Mesenchymal stem cell (in vitro differentiated cells and primary cell): ENCODE results near the gene ATP9A.
A peak's percentile ranks its signal among the peaks of the same experiment; 100 is the strongest.

Experiments used
- DNase-seq: peaks from one replicate; pipeline ENCODE4 v3.0.0-alpha.2; 2013
- H2AFZ ChIP-seq: one replicate; pipeline ENCODE4 v1.6.1; 2013; ENCODE audit warnings: low read depth, mild to moderate bottlenecking, control low read depth, inconsistent platforms, low read length, moderate library complexity
- H2AK5ac ChIP-seq: 2 replicates; pipeline ENCODE4 v1.6.1; 2013; ENCODE audit warnings: low read length, moderate library complexity, mild to moderate bottlenecking, inconsistent platforms; ENCODE audit not compliant: severe bottlenecking
- H2BK120ac ChIP-seq: one replicate; pipeline ENCODE4 v1.6.1; 2013; ENCODE audit warnings: low read depth, mild to moderate bottlenecking, inconsistent platforms, low read length, moderate library complexity
- H2BK12ac ChIP-seq, 2 experiments: one replicate each; pipeline ENCODE4 v1.6.1; 2013; ENCODE audit warnings: inconsistent platforms in 2 of 2, low read length in 2 of 2, mild to moderate bottlenecking in 2 of 2, moderate library complexity in 2 of 2, control low read depth in 1 of 2
- H2BK15ac ChIP-seq: one replicate; pipeline ENCODE4 v1.6.1; 2013; ENCODE audit warnings: mild to moderate bottlenecking, low read depth, inconsistent platforms; ENCODE audit not compliant: poor library complexity, severe bottlenecking
- H2BK5ac ChIP-seq: 2 replicates; pipeline ENCODE4 v1.6.1; 2013; ENCODE audit warnings: low read depth, mild to moderate bottlenecking, low read length, control low read depth, inconsistent platforms; ENCODE audit not compliant: poor library complexity, severe bottlenecking
- H3K14ac ChIP-seq, 2 experiments: one replicate each; pipeline ENCODE4 v1.6.1; 2013; ENCODE audit warnings: inconsistent platforms in 2 of 2, low read length in 2 of 2, control low read depth in 1 of 2, mild to moderate bottlenecking in 1 of 2, moderate library complexity in 1 of 2
- H3K18ac ChIP-seq, 2 experiments: one replicate each; pipeline ENCODE4 v1.6.1; 2013; ENCODE audit warnings: inconsistent platforms in 2 of 2, low read length in 2 of 2, control low read depth in 1 of 2, low read depth in 1 of 2, mild to moderate bottlenecking in 1 of 2
- H3K23ac ChIP-seq, 2 experiments: one replicate each; pipeline ENCODE4 v1.6.1; 2013; ENCODE audit warnings: inconsistent platforms in 2 of 2, low read length in 2 of 2, mild to moderate bottlenecking in 2 of 2, moderate library complexity in 2 of 2, control low read depth in 1 of 2
- H3K27ac ChIP-seq: 2 replicates; pipeline ENCODE4 v1.5.1; 2013; ENCODE audit warnings: mild to moderate bottlenecking, moderate library complexity, low read length, control low read depth, inconsistent platforms; ENCODE audit not compliant: poor library complexity, severe bottlenecking
- H3K27me3 ChIP-seq, 2 experiments: 2 replicates each; pipeline versions ENCODE4 v1.6.1 to v1.7.0; 2013; ENCODE audit warnings: low read length in 2 of 2, mild to moderate bottlenecking in 2 of 2, moderate library complexity in 2 of 2, control low read depth in 1 of 2, inconsistent platforms in 1 of 2; ENCODE audit not compliant: control insufficient read depth in 1 of 2, insufficient read depth in 1 of 2
- H3K36me3 ChIP-seq, 2 experiments: 2 replicates each; pipeline versions ENCODE4 v1.6.1 to v1.7.0; 2013; ENCODE audit warnings: low read length in 2 of 2, control low read depth in 1 of 2, inconsistent platforms in 1 of 2, low read depth in 1 of 2, mild to moderate bottlenecking in 1 of 2; ENCODE audit not compliant: insufficient read depth in 2 of 2, control insufficient read depth in 1 of 2
- H3K4ac ChIP-seq, 2 experiments: one replicate each; pipeline ENCODE4 v1.6.1; 2013; ENCODE audit warnings: inconsistent platforms in 2 of 2, low read length in 2 of 2, mild to moderate bottlenecking in 2 of 2, moderate library complexity in 2 of 2, control low read depth in 1 of 2, low read depth in 1 of 2
- H3K4me1 ChIP-seq: 2 replicates; pipeline ENCODE4 v1.6.1; 2013; ENCODE audit warnings: low read depth, low read length, control low read depth; ENCODE audit not compliant: control insufficient read depth, insufficient read depth
- H3K4me2 ChIP-seq: 2 replicates; pipeline ENCODE4 v1.6.1; 2013; ENCODE audit warnings: low read length, mild to moderate bottlenecking, inconsistent platforms; ENCODE audit not compliant: poor library complexity, severe bottlenecking
- H3K4me3 ChIP-seq, 2 experiments: 2 replicates each; pipeline versions ENCODE4 v1.5.1 to v1.7.0; 2013; ENCODE audit warnings: low read length in 2 of 2, mild to moderate bottlenecking in 2 of 2, control low read depth in 1 of 2, low read depth in 1 of 2; ENCODE audit not compliant: insufficient read depth in 1 of 2
- H3K79me1 ChIP-seq: replicated peaks from 2 replicates; pipeline ENCODE4 v1.6.1; 2013; ENCODE audit warnings: mild to moderate bottlenecking, control low read depth, low read length, inconsistent platforms; ENCODE audit not compliant: poor library complexity, severe bottlenecking
- H3K9ac ChIP-seq: 2 replicates; pipeline ENCODE4 v1.7.0; 2013; ENCODE audit warnings: mild to moderate bottlenecking, low read length, moderate library complexity
- H3K9me3 ChIP-seq: 2 replicates; pipeline ENCODE4 v1.7.0; 2013; ENCODE audit warnings: mild to moderate bottlenecking, low read length; ENCODE audit not compliant: control insufficient read depth
- H4K8ac ChIP-seq: one replicate; pipeline ENCODE4 v1.6.1; 2013; ENCODE audit warnings: inconsistent platforms, mild to moderate bottlenecking, low read length, moderate library complexity
- H4K91ac ChIP-seq: one replicate; pipeline ENCODE4 v1.6.1; 2013; ENCODE audit warnings: mild to moderate bottlenecking, low read length, inconsistent platforms
- WGBS: methylation state at CpG from one replicate; pipeline ENCODE4 v1.1.7; 2013; ENCODE audit warnings: mixed read lengths; 5-methylcytosine and 5-hydroxymethylcytosine counted together

Gene ATP9A

DNA sequence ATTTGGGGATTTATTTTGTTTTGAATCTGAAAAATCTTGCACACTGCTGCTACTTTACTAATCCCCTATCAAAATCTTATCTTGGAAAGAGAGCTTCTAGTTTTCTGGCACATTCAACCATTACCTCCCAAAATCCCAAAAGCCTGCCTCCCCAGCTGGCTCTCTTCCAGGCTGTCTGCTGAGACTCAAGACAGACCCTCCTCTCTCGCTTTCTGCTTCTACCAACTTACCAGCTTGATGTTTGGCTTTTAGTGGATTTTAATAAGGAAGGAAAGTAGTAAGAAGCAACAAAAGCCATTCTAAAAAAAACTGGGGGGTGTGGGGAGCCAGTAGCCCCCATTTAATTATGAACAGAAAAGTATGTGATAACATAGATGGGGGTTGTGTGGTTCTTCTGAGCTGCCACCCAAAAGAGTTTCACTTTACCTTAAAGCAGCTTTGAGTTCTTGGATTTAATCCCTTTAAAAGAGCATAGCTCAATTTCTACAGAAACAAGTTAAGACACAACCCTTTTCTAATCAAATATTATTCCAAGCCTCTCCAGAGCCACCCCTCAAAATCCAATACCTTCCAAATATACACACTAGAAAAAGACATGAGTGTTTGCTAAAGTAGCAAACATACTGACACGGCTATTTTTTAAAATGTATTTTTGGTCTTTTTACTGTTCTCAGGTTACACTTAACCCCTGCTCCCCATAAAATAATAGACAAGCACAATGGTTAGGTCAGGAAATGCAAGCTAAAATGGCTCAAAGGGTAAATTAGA, 71.7 kb downstream of the ATP9A start:
- H3K79me1 ChIP-seq: peaks cover 5% of the 10 kb centered on the region
- peak overlapping the region; percentile 90 for H3K4me2 ChIP-seq
- H3K27ac ChIP-seq: peak overlapping the region; percentile 23
- no peak overlapping the region for H4K91ac ChIP-seq
- H3K4ac ChIP-seq: peak overlapping the region in 1 of 2 experiments; percentile 92
- peak; percentile 50 for DNase-seq
- H3K14ac ChIP-seq: no peak overlapping the region
- no peak overlapping the region for H2BK5ac ChIP-seq
- H3K4me1 ChIP-seq: peaks cover 4% of the 10 kb centered on the region
- H2AFZ ChIP-seq: no peak overlapping the region
- peak overlapping the region in 1 of 2 experiments; percentile 69 for H3K18ac ChIP-seq
- H3K23ac ChIP-seq: no peak overlapping the region
- H2BK12ac ChIP-seq: no peak overlapping the region
- peaks cover 15 to 27% of the 10 kb centered on the region in 2 experiments for H3K36me3 ChIP-seq
- H2BK120ac ChIP-seq: peak overlapping the region; percentile 77
- peak overlapping the region; percentile 92 for H3K9ac ChIP-seq
- no peaks in the 10 kb centered on the region for H3K9me3 ChIP-seq
- no peak overlapping the region for H2AK5ac ChIP-seq
- H2BK15ac ChIP-seq: no peak overlapping the region
- peak overlapping the region; percentile 77 for H4K8ac ChIP-seq
- no peaks in the 10 kb centered on the region for H3K27me3 ChIP-seq
- peak overlapping the region in 1 of 2 experiments; percentile 68 for H3K4me3 ChIP-seq
- WGBS: no CpG with 5 or more reads among the region's 2 CpGs

DNA sequence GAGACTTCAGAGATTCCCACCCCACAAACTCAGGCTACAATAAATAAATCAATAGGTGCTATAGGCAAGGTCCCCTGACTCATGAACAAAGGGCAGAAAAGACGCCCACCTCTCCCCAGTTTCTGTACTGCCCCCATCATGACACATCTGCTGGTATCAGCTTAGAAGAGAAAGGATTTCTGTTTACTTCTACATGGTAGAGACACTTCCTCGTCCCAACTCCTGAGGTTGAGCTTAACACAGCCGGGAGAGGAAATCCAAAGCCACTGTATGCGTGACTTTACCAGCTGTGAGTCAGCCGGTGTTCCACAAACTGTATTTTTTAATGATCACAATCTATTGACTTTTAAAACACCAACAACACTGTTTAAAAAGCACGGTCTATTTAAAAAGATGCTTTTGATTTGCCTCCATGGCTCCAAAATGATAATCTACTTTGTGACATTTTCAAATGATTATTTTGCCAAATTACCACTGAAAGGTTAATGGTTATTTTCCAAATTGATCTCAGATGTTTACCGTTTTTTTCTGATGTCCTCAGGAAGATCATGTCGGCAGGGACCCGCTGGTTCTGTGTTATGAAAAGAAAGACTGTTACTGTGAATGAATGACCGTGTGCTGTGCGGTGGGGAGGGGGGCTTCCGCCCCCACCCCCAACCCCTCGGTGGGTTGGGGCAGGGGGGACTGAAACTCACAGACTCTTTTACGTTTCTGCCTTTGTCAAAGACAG, 72.5 kb downstream of the ATP9A start:
- H2BK12ac ChIP-seq: peak overlapping the region in 1 of 2 experiments; percentile 27
- peak overlapping the region; percentile 77 for H2BK120ac ChIP-seq
- WGBS: 23% methylated on average over 12 of the region's 14 CpGs
- peak overlapping the region; percentile 77 for H4K8ac ChIP-seq
- no peak overlapping the region for H4K91ac ChIP-seq
- peak overlapping the region in 1 of 2 experiments; percentile 68 for H3K4me3 ChIP-seq
- no peak overlapping the region for H3K23ac ChIP-seq
- H2AK5ac ChIP-seq: peak overlapping the region; percentile 31
- H3K14ac ChIP-seq: no peak overlapping the region
- H3K4ac ChIP-seq: peak overlapping the region; percentile 15 to 92
- H3K27me3 ChIP-seq: no peaks in the 10 kb centered on the region
- H3K4me2 ChIP-seq: peak overlapping the region; percentile 90
- H2BK15ac ChIP-seq: no peak overlapping the region
- H3K9ac ChIP-seq: peak overlapping the region; percentile 92
- H3K27ac ChIP-seq: peak overlapping the region; percentile 31
- no peak overlapping the region for H2BK5ac ChIP-seq
- H2AFZ ChIP-seq: no peak overlapping the region
- H3K4me1 ChIP-seq: peaks cover 3% of the 10 kb centered on the region
- H3K36me3 ChIP-seq: peaks cover 15 to 34% of the 10 kb centered on the region in 2 experiments
- peaks cover 5% of the 10 kb centered on the region for H3K79me1 ChIP-seq
- H3K18ac ChIP-seq: peak overlapping the region in 1 of 2 experiments; percentile 70
- DNase-seq: peak; percentile 94
- no peaks in the 10 kb centered on the region for H3K9me3 ChIP-seq

DNA sequence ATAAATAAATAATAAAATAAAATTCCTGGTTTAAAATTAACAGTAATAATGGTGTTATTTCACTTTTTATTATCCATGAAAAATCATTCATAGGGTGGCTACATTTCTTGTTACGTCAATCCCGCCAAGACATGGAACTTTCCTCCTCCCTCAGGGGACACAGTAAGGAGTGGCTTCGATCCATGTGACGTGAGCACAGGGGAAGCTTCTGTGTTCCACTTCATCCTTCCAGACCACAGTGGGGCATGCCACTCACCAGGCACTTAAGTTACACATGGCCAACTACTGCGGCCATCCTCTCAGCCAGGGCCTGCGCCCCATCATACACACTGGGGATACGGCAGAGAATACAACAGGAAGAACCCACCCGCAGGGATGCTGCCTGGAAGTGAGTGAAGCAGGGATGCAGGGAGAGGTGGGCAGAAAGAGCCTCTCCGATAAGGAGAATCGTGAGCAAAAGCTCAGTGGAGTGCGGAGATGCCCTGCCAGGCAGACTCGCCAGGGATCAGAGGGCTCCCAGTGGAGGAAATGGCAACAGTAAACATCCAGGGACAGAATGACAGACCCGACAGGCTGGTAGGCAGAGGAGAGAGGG, 75.3 kb downstream of the ATP9A start:
- DNase-seq: no peak
- H4K8ac ChIP-seq: no peak overlapping the region
- peak overlapping the region in 1 of 2 experiments; percentile 6 for H2BK12ac ChIP-seq
- H3K36me3 ChIP-seq: peaks cover 22 to 58% of the 10 kb centered on the region in 2 experiments
- no peak overlapping the region for H2BK120ac ChIP-seq
- no peak overlapping the region for H2AK5ac ChIP-seq
- WGBS: 94% methylated on average over 13 of the region's 13 CpGs
- no peak overlapping the region for H2BK5ac ChIP-seq
- H3K27me3 ChIP-seq: no peaks in the 10 kb centered on the region
- H3K4ac ChIP-seq: no peak overlapping the region
- no peak overlapping the region for H3K4me3 ChIP-seq
- no peak overlapping the region for H4K91ac ChIP-seq
- no peak overlapping the region for H3K27ac ChIP-seq
- H2BK15ac ChIP-seq: no peak overlapping the region
- H3K9ac ChIP-seq: no peak overlapping the region
- no peaks in the 10 kb centered on the region for H3K9me3 ChIP-seq
- H3K79me1 ChIP-seq: no peaks in the 10 kb centered on the region
- no peak overlapping the region for H3K4me2 ChIP-seq
- no peak overlapping the region for H3K18ac ChIP-seq
- H3K14ac ChIP-seq: no peak overlapping the region
- H2AFZ ChIP-seq: no peak overlapping the region
- H3K23ac ChIP-seq: no peak overlapping the region
- peaks cover 3% of the 10 kb centered on the region for H3K4me1 ChIP-seq

DNA sequence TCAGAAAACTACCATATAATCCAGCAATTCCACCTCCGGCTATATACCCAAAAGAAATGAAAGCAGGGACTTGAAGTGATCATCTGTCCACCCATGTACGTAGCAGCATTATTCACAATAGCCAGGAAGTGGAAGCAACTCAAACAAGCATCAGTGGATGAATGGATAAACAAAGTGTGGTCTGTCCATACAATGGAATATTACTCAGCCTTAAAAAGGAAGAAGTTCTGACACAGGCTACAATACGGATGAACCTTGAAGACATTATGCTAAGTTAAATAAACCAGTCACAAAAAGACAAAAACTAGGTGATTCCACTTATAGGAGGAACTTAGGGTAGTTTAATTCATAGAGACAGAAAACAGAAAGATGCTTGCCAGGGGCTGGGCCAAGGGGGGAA, 76.5 kb downstream of the ATP9A start:
- no peak overlapping the region for H3K4me2 ChIP-seq
- H3K14ac ChIP-seq: no peak overlapping the region
- DNase-seq: no peak
- H4K8ac ChIP-seq: no peak overlapping the region
- H2AK5ac ChIP-seq: no peak overlapping the region
- no peak overlapping the region for H3K18ac ChIP-seq
- no peak overlapping the region for H3K27ac ChIP-seq
- H2BK15ac ChIP-seq: no peak overlapping the region
- H3K9ac ChIP-seq: no peak overlapping the region
- H4K91ac ChIP-seq: no peak overlapping the region
- peaks cover 6% of the 10 kb centered on the region for H3K4me1 ChIP-seq
- no peak overlapping the region for H3K4me3 ChIP-seq
- no peaks in the 10 kb centered on the region for H3K79me1 ChIP-seq
- H3K36me3 ChIP-seq: peaks cover 22 to 68% of the 10 kb centered on the region in 2 experiments
- H2BK120ac ChIP-seq: no peak overlapping the region
- no peaks in the 10 kb centered on the region for H3K9me3 ChIP-seq
- H2BK5ac ChIP-seq: no peak overlapping the region
- no peaks in the 10 kb centered on the region for H3K27me3 ChIP-seq
- whole genome bisulfite sequencing: 100% methylated on average over 2 of the region's 3 CpGs
- no peak overlapping the region for H2AFZ ChIP-seq
- H3K4ac ChIP-seq: no peak overlapping the region
- H3K23ac ChIP-seq: no peak overlapping the region
- H2BK12ac ChIP-seq: no peak overlapping the region
